Neural progenitor cell (in vitro differentiated cells): ENCODE measurements around the gene ADGRF4. TPM values are rescaled to one million over a fixed set of nuclear protein-coding genes. Genes with fewer than 3 reads are reported as not detected.

ENCODE experiments used
- DNase-seq: peaks from one replicate; pipeline ENCODE4 v3.0.0-alpha.2; 2016; ENCODE audit warnings: low spot score
- H2AFZ ChIP-seq: fragments of 200-600 bp; sonication (generic); replicated peaks from 2 replicates; pipeline ENCODE4 v1.6.1; 2016; ENCODE audit warnings: antibody characterized with exemption
- H3F3A ChIP-seq: fragments of 200-600 bp; sonication (generic); 2 replicates; pipeline ENCODE4 v1.6.1; 2016; ENCODE audit warnings: antibody characterized with exemption, low read depth
- H3K27ac ChIP-seq: fragments of 200-600 bp; sonication (generic); 2 replicates; pipeline ENCODE4 v1.5.1; 2016; ENCODE audit warnings: mild to moderate bottlenecking
- H3K27me3 ChIP-seq: fragments of 200-600 bp; sonication (generic); 2 replicates; pipeline ENCODE4 v1.6.1; 2016; ENCODE audit warnings: mild to moderate bottlenecking, moderate library complexity
- H3K36me3 ChIP-seq: fragments of 200-600 bp; sonication (generic); 2 replicates; pipeline ENCODE4 v1.5.1; 2016
- H3K4me1 ChIP-seq: fragments of 200-600 bp; sonication (generic); 2 replicates; pipeline ENCODE4 v1.6.1; 2016; ENCODE audit warnings: mixed run types
- H3K4me2 ChIP-seq: fragments of 200-600 bp; sonication (generic); 2 replicates; pipeline ENCODE4 v1.6.1; 2016
- H3K4me3 ChIP-seq: fragments of 200-600 bp; sonication (generic); 2 replicates; pipeline ENCODE4 v1.5.1; 2016
- H3K79me2 ChIP-seq: fragments of 200-600 bp; sonication (generic); 2 replicates; pipeline ENCODE4 v1.6.1; 2016; ENCODE audit warnings: low read depth
- H3K9ac ChIP-seq: fragments of 200-600 bp; sonication (generic); 2 replicates; pipeline ENCODE4 v1.6.1; 2016
- H3K9me3 ChIP-seq: fragments of 200-600 bp; sonication (generic); 2 replicates; pipeline ENCODE4 v1.5.1; 2016; ENCODE audit warnings: low read depth
- H4K20me1 ChIP-seq: fragments of 200-600 bp; sonication (generic); 2 replicates; pipeline ENCODE4 v1.6.1; 2016; ENCODE audit warnings: low read depth
- H3K27ac Mint-ChIP-seq: 3 replicates; pipeline ENCODE4 v1.8.0; 2021; ENCODE audit warnings: mixed read lengths
- H3K27me3 Mint-ChIP-seq: 2 replicates; pipeline ENCODE4 v1.8.0; 2022; ENCODE audit warnings: low read depth, mild to moderate bottlenecking, inconsistent platforms, moderate library complexity, mixed read lengths; ENCODE audit not compliant: insufficient read depth
- H3K36me3 Mint-ChIP-seq: 3 replicates; pipeline ENCODE4 v1.8.0; 2021; ENCODE audit warnings: mixed read lengths
- H3K4me1 Mint-ChIP-seq: 3 replicates; pipeline ENCODE4 v1.8.0; 2021; ENCODE audit warnings: mixed read lengths
- H3K4me3 Mint-ChIP-seq: 3 replicates; pipeline ENCODE4 v1.8.0; 2021; ENCODE audit warnings: mild to moderate bottlenecking, moderate library complexity, mixed read lengths
- H3K9me3 Mint-ChIP-seq: 3 replicates; pipeline ENCODE4 v1.8.0; 2020; ENCODE audit warnings: mixed read lengths
- EZH2 ChIP-seq: fragments of 200-600 bp; sonication (generic); IDR thresholded peaks from 2 replicates; pipeline ENCODE4 v1.6.1; 2017; ENCODE audit warnings: antibody characterized with exemption, mild to moderate bottlenecking, moderate library complexity
- EZH2phosphoT487 ChIP-seq: fragments of 200-600 bp; sonication (generic); IDR thresholded peaks from 2 replicates; pipeline ENCODE4 v1.6.1; 2017; ENCODE audit warnings: antibody characterized with exemption
- total RNA-seq: library from RNA; depleted of rRNA; stranded (reverse); fragments of >200 nt; gene quantifications from 2 replicates; pipeline ENCODE4 v1.2.3, GENCODE V29; 2015; ENCODE audit warnings: low replicate concordance
- TF ChIP-seq, protein P1 (sequence below): fragments of 200-600 bp; sonication (generic); IDR thresholded peaks from 2 replicates; pipeline ENCODE4 v1.5.1; 2017; ENCODE audit warnings: antibody characterized with exemption, mild to moderate bottlenecking

ADGRF4 gene
- total RNA-seq, 1 donor from 2014 or later, result not detected

DNA sequence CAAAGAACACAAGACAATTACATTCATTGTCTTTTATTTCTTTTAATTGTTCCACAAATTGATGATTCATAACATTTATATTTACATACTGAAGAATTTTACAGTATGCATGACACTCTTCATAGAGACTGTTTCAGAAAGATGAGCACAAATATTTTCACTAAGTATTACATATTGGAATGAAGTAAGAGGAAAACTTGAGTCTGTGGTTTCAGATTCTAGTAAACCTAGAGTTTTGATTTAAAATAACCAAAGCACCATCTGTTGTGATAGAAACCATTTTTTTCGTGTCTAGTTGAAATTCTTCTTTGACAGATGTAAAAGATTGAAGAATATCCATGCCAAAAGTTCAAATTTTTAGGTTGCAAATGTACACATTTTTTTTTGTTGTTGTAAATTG is 51.4 kb downstream of the ADGRF4 start:
- no peak overlapping the region for H3K4me3 ChIP-seq
- H3K36me3 Mint-ChIP-seq, result no peaks in the 10 kb centered on the region
- H3K9me3 ChIP-seq, result no peaks in the 10 kb centered on the region
- no peaks in the 10 kb centered on the region for H3K4me1 Mint-ChIP-seq
- TF ChIP-seq, protein P1, sequence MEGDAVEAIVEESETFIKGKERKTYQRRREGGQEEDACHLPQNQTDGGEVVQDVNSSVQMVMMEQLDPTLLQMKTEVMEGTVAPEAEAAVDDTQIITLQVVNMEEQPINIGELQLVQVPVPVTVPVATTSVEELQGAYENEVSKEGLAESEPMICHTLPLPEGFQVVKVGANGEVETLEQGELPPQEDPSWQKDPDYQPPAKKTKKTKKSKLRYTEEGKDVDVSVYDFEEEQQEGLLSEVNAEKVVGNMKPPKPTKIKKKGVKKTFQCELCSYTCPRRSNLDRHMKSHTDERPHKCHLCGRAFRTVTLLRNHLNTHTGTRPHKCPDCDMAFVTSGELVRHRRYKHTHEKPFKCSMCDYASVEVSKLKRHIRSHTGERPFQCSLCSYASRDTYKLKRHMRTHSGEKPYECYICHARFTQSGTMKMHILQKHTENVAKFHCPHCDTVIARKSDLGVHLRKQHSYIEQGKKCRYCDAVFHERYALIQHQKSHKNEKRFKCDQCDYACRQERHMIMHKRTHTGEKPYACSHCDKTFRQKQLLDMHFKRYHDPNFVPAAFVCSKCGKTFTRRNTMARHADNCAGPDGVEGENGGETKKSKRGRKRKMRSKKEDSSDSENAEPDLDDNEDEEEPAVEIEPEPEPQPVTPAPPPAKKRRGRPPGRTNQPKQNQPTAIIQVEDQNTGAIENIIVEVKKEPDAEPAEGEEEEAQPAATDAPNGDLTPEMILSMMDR, result no peak
- no peak for TF ChIP-seq EZH2
- TF ChIP-seq EZH2phosphoT487, result no peak
- no peak overlapping the region for H3K9ac ChIP-seq
- H3K27ac ChIP-seq, result no peak overlapping the region
- no peaks in the 10 kb centered on the region for H3K4me1 ChIP-seq
- no peaks in the 10 kb centered on the region for H3K79me2 ChIP-seq
- peaks cover 4% of the 10 kb centered on the region for H3K9me3 Mint-ChIP-seq
- H3K27me3 Mint-ChIP-seq, result peaks cover 4% of the 10 kb centered on the region
- no peak overlapping the region for H3K4me3 Mint-ChIP-seq
- H3K4me2 ChIP-seq, result no peak overlapping the region
- H3K27me3 ChIP-seq, result no peaks in the 10 kb centered on the region
- no peak overlapping the region for H2AFZ ChIP-seq
- no peak for DNase-seq
- H4K20me1 ChIP-seq, result no peaks in the 10 kb centered on the region
- no peaks in the 10 kb centered on the region for H3K36me3 ChIP-seq
- H3K27ac Mint-ChIP-seq, result no peak overlapping the region
- no peaks in the 10 kb centered on the region for H3F3A ChIP-seq

DNA sequence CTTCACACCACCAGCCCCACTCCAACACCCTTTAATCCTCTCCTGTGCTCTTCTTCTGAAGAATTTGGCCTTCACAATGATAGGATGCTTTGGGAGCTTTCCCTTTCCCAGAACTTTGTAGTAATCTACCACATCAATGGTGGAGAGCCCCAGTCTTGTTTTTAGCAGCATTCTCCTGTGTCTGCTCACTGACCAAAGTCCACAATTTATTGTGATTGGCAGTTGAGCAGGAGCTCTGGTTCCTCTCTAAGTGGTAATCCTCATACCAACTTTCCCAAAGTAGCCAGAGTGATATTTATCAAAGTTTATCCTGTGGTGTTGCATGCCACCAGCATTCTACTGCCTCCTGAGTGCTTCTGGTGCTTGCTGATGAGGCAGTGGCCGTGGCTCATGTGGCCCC is 54.4 kb downstream of the ADGRF4 start:
- Histone ChIP-seq H3K4me2 (no peak overlapping the region), H3K27me3 (no peaks in the 10 kb centered on the region), H3K27ac (no peak overlapping the region), H3K79me2 (no peaks in the 10 kb centered on the region), H3K4me1 (no peaks in the 10 kb centered on the region), H2AFZ (no peak overlapping the region), H3K9me3 (no peaks in the 10 kb centered on the region), H3K4me3 (no peak overlapping the region), H3K36me3 (no peaks in the 10 kb centered on the region), H3F3A (no peaks in the 10 kb centered on the region), H4K20me1 (no peaks in the 10 kb centered on the region), H3K9ac (no peak overlapping the region)
- DNase-seq, result no peak
- Mint-ChIP-seq H3K36me3 (no peaks in the 10 kb centered on the region), H3K9me3 (peaks cover 7% of the 10 kb centered on the region), H3K27ac (no peak overlapping the region), H3K4me3 (no peak overlapping the region), H3K27me3 (peaks cover 2% of the 10 kb centered on the region), H3K4me1 (peaks cover 5% of the 10 kb centered on the region)
- TF ChIP-seq EZH2phosphoT487 (no peak), EZH2 (no peak)
- TF ChIP-seq, protein P1, result no peak

DNA sequence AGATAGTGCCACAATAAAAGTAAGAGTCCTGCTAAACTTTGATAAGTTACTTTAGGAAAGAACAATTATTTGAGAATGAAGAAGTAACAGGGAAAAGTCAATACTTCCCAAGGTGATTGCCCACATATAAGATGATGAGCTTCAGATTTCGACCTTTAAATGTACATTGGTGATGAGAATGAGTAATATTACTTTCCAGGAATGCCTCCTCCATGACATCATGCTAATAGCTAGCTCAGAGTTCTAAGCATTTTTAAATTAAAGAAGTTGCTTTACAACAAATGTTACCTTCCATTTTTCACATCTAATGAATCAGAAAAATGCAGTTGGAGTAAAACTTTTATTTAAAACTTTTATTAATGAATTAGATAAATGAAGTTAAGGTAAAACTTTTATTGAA is 61.0 kb downstream of the ADGRF4 start:
- H4K20me1 ChIP-seq, result no peaks in the 10 kb centered on the region
- H3K27me3 ChIP-seq, result no peaks in the 10 kb centered on the region
- H3K9me3 ChIP-seq, result no peaks in the 10 kb centered on the region
- no peaks in the 10 kb centered on the region for H3K79me2 ChIP-seq
- Mint-ChIP-seq H3K4me1 (peaks cover 6% of the 10 kb centered on the region), H3K27ac (no peak overlapping the region), H3K27me3 (no peaks in the 10 kb centered on the region), H3K36me3 (no peaks in the 10 kb centered on the region), H3K4me3 (no peak overlapping the region), H3K9me3 (peaks cover 3% of the 10 kb centered on the region)
- DNase-seq, result no peak
- H3K9ac ChIP-seq, result no peak overlapping the region
- no peak overlapping the region for H3K27ac ChIP-seq
- TF ChIP-seq EZH2, result no peak
- TF ChIP-seq EZH2phosphoT487, result no peak
- TF ChIP-seq, protein P1, result no peak
- no peak overlapping the region for H2AFZ ChIP-seq
- no peaks in the 10 kb centered on the region for H3K4me1 ChIP-seq
- H3K4me2 ChIP-seq, result no peak overlapping the region
- H3F3A ChIP-seq, result no peaks in the 10 kb centered on the region
- no peak overlapping the region for H3K4me3 ChIP-seq
- H3K36me3 ChIP-seq, result no peaks in the 10 kb centered on the region
